B cell (primary cell): Measurements from ENCODE around the gene RREB1.

ENCODE experiments used
- EZH2 ChIP-seq: IDR thresholded peaks from 2 replicates; pipeline ENCODE4 v1.6.1; 2012; ENCODE audit warnings: borderline replicate concordance, low read depth, mild to moderate bottlenecking, moderate library complexity, low read length; ENCODE audit not compliant: insufficient read depth, poor library complexity, severe bottlenecking
- TF ChIP-seq, protein P1 (sequence below): fragments of 200-600 bp; IDR thresholded peaks from one replicate; pipeline ENCODE4 v1.8.0; 2022; ENCODE audit warnings: antibody characterized with exemption, mild to moderate bottlenecking

- TF ChIP-seq, protein P1, sequence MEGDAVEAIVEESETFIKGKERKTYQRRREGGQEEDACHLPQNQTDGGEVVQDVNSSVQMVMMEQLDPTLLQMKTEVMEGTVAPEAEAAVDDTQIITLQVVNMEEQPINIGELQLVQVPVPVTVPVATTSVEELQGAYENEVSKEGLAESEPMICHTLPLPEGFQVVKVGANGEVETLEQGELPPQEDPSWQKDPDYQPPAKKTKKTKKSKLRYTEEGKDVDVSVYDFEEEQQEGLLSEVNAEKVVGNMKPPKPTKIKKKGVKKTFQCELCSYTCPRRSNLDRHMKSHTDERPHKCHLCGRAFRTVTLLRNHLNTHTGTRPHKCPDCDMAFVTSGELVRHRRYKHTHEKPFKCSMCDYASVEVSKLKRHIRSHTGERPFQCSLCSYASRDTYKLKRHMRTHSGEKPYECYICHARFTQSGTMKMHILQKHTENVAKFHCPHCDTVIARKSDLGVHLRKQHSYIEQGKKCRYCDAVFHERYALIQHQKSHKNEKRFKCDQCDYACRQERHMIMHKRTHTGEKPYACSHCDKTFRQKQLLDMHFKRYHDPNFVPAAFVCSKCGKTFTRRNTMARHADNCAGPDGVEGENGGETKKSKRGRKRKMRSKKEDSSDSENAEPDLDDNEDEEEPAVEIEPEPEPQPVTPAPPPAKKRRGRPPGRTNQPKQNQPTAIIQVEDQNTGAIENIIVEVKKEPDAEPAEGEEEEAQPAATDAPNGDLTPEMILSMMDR, result no peak
- no peak for TF ChIP-seq EZH2
Measured at GRCh38 chr6:7298113-7298512, 190.4 kb downstream of the RREB1 start.
